ENCODE data around the gene COCH.

COCH gene

DNA sequence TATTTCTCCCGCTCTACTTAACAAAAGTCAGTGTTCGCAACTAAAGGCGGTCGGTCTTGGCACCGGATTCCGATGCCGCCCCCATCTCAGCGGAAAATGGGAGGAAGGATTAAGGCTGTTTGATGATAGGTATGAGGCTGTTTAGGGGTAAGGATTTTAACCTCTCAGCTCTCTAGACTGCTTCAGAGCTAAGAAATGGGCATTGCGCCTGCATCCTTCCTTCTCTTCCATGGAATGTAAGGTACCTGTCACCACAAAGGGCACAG is 1.4 kb downstream of the COCH start:
- TF ChIP-seq, protein P1, sequence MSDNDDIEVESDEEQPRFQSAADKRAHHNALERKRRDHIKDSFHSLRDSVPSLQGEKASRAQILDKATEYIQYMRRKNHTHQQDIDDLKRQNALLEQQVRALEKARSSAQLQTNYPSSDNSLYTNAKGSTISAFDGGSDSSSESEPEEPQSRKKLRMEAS (IDR thresholded peaks at IDR 0.05; ENCODE audit: low read depth, low read length) = no peak
- TF ChIP-seq, protein P2, sequence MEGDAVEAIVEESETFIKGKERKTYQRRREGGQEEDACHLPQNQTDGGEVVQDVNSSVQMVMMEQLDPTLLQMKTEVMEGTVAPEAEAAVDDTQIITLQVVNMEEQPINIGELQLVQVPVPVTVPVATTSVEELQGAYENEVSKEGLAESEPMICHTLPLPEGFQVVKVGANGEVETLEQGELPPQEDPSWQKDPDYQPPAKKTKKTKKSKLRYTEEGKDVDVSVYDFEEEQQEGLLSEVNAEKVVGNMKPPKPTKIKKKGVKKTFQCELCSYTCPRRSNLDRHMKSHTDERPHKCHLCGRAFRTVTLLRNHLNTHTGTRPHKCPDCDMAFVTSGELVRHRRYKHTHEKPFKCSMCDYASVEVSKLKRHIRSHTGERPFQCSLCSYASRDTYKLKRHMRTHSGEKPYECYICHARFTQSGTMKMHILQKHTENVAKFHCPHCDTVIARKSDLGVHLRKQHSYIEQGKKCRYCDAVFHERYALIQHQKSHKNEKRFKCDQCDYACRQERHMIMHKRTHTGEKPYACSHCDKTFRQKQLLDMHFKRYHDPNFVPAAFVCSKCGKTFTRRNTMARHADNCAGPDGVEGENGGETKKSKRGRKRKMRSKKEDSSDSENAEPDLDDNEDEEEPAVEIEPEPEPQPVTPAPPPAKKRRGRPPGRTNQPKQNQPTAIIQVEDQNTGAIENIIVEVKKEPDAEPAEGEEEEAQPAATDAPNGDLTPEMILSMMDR (IDR thresholded peaks at IDR 0.05; ENCODE audit: low read depth, low read length) = no peak
- no peak for TF ChIP-seq POLR2A (IDR thresholded peaks at IDR 0.05; ENCODE audit: extremely low read depth, insufficient read length)
- TF ChIP-seq MYC (IDR thresholded peaks at IDR 0.05; ENCODE audit: low read depth, low read length) = no peak
- H3K4me3 ChIP-seq (ENCODE audit: low read depth, low read length) = peak overlapping the region; percentile 78
- DNase-seq (ENCODE audit: low read depth) = no peak

DNA sequence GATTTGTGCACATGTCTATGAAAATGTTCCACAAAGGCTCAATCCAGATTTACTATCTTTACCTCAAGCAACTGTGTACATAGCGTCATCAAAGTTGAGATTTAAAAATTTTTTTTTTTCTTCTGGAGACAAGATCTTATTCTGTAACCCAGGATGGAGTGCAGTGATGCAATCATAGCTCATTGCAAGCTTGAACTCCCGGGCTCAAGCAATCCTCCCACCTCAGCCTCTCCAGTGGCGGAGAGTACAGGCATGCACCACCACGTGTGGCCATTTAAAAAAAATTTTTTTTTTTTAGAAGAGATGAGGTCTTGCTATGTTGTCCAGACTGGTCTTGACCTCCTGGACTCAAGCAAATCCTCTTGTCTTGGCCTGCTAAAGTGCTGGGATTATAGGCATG is 2.3 kb downstream of the COCH start:
- DNase-seq (ENCODE audit: low read depth) = peak; percentile 63
- peak overlapping the region; percentile 78 for H3K4me3 ChIP-seq (ENCODE audit: low read depth, low read length)
- TF ChIP-seq MYC (IDR thresholded peaks at IDR 0.05; ENCODE audit: low read depth, low read length) = no peak
- TF ChIP-seq POLR2A (IDR thresholded peaks at IDR 0.05; ENCODE audit: extremely low read depth, insufficient read length) = no peak
- TF ChIP-seq, protein P1 (IDR thresholded peaks at IDR 0.05; ENCODE audit: low read depth, low read length) = no peak

DNA sequence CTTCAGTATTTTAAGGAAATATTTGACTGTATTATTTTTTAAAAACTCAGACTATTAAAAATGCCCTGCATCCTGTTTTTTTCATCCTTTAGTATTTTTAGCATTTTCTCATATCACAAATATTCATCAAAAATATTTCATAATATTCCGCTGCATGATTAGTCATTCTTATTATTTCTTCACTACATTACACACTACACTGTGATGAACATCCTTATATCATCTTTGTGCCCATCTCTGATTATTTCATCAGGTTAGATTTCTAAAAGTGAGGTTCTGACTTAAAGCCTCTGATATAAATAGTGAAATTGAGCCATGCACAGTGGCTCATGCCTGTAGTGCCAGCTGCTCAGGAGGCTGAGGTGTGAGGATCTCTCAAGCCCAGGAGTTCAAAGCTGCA is 8.1 kb downstream of the COCH start:
- TF ChIP-seq MYC (IDR thresholded peaks at IDR 0.05; ENCODE audit: low read depth, low read length) (no peak), POLR2A (IDR thresholded peaks at IDR 0.05; ENCODE audit: extremely low read depth, insufficient read length) (no peak)
- TF ChIP-seq, protein P1 (IDR thresholded peaks at IDR 0.05; ENCODE audit: low read depth, low read length) = no peak
- TF ChIP-seq, protein P2 (IDR thresholded peaks at IDR 0.05; ENCODE audit: low read depth, low read length) = no peak
- no peak overlapping the region for H3K4me3 ChIP-seq (ENCODE audit: low read depth, low read length)
- DNase-seq (ENCODE audit: low read depth) = no peak

DNA sequence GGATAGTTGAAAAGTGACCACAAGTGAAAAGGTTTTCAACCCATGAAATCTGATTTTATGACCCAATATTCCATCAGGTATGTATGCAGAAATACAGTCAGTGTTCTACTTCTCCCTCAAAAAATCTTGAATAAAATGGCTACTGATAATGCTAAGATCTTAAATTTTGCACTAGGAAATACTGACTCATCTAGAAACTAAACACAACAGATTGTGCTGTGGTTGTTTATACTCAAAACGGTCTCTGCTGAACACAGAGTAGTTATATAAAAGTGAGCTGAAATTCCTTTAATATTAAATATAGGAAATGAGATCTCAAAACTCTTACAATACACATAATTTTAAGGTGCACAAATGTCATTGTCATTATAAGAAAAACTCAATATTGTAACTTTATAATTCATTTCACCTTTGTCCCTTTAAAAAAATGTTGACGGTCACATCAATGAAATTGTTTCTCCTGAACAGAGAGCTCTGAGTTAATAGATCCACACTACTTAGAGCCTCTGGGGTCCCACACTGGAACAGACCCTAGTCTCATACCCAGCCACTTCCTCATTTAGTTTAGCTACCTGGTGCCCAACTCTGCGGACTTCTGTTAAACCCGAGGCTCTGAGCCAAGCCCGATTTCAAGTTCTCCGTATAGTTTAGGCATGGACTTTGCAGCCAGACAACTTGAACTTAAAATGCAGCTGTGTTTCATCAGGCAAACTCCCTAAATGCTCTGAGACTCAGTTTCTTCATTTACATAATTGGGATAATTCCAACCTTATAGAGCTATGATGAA is 9.3 kb downstream of the COCH start:
- TF ChIP-seq, protein P2 (IDR thresholded peaks at IDR 0.05; ENCODE audit: low read depth, low read length) = no peak
- TF ChIP-seq POLR2A (IDR thresholded peaks at IDR 0.05; ENCODE audit: extremely low read depth, insufficient read length) (no peak), MYC (IDR thresholded peaks at IDR 0.05; ENCODE audit: low read depth, low read length) (no peak)
- TF ChIP-seq, protein P1 (IDR thresholded peaks at IDR 0.05; ENCODE audit: low read depth, low read length) = no peak
- no peak overlapping the region for H3K4me3 ChIP-seq (ENCODE audit: low read depth, low read length)
- no peak for DNase-seq (ENCODE audit: low read depth)

DNA sequence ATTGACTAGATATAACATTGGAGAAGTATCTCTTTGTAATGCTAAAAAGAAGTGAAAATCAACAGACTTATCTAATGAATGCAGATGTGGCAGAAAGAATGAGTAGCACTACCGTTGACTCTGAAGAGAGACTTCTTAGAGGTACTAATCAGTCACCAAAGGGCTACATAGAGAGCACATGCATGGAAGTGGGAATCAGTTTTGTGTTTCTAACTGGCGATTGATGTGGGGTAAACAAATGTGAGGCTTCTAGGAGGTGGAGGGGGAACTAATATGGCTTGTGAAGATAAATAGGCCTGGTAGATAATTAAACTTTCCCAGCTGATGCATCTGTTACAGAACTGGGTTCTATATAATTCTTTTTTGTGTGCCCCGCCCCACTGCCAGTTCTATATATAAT is 10.5 kb downstream of the COCH start:
- TF ChIP-seq, protein P2 (IDR thresholded peaks at IDR 0.05; ENCODE audit: low read depth, low read length) = no peak
- TF ChIP-seq MYC (IDR thresholded peaks at IDR 0.05; ENCODE audit: low read depth, low read length) (no peak), POLR2A (IDR thresholded peaks at IDR 0.05; ENCODE audit: extremely low read depth, insufficient read length) (no peak)
- TF ChIP-seq, protein P1 (IDR thresholded peaks at IDR 0.05; ENCODE audit: low read depth, low read length) = no peak
- no peak overlapping the region for H3K4me3 ChIP-seq (ENCODE audit: low read depth, low read length)
- no peak for DNase-seq (ENCODE audit: low read depth)

DNA sequence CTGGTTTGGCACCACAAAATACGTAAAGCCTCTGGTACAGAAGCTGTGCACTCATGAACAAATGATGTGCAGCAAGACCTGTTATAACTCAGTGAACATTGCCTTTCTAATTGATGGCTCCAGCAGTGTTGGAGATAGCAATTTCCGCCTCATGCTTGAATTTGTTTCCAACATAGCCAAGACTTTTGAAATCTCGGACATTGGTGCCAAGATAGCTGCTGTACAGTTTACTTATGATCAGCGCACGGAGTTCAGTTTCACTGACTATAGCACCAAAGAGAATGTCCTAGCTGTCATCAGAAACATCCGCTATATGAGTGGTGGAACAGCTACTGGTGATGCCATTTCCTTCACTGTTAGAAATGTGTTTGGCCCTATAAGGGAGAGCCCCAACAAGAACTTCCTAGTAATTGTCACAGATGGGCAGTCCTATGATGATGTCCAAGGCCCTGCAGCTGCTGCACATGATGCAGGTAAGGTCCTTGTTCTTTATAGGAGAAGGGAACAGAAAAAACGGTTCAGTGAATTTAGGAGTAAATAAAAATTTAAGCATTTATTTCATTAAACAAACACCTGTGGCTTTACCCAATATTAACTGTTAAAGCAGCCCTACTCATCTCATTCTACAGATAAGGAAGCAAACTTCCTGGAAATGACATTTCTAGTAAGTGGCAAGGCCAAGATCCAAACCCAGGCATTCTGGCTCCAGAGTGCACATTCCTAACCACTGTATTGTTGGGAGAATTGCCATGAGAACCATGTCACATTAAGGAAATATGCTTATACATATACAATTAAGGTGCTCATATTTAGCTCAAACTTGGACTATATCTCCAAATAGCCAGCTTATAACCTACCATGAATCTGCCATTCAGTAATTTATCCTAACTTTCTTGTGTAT is 11.7 kb downstream of the COCH start:
- no peak for DNase-seq (ENCODE audit: low read depth)
- TF ChIP-seq POLR2A (IDR thresholded peaks at IDR 0.05; ENCODE audit: extremely low read depth, insufficient read length) (no peak), MYC (IDR thresholded peaks at IDR 0.05; ENCODE audit: low read depth, low read length) (no peak)
- TF ChIP-seq, protein P2 (IDR thresholded peaks at IDR 0.05; ENCODE audit: low read depth, low read length) = no peak
- TF ChIP-seq, protein P1 (IDR thresholded peaks at IDR 0.05; ENCODE audit: low read depth, low read length) = no peak

More for the DNA sequence above, 11.7 kb downstream of the COCH start:
- H3K4me3 ChIP-seq (ENCODE audit: low read depth, low read length) = no peak overlapping the region

Measured in NB4 (cell line).